ENCODE data around the gene FAAP100. TPM values are rescaled to one million over a fixed set of nuclear protein-coding genes. Genes with fewer than 3 reads are reported as not detected.

FAAP100 gene
- total and polyA plus RNA-seq, 3 donors from 2014 or later, result 17.6 to 45.8 (median 42.6) TPM

DNA sequence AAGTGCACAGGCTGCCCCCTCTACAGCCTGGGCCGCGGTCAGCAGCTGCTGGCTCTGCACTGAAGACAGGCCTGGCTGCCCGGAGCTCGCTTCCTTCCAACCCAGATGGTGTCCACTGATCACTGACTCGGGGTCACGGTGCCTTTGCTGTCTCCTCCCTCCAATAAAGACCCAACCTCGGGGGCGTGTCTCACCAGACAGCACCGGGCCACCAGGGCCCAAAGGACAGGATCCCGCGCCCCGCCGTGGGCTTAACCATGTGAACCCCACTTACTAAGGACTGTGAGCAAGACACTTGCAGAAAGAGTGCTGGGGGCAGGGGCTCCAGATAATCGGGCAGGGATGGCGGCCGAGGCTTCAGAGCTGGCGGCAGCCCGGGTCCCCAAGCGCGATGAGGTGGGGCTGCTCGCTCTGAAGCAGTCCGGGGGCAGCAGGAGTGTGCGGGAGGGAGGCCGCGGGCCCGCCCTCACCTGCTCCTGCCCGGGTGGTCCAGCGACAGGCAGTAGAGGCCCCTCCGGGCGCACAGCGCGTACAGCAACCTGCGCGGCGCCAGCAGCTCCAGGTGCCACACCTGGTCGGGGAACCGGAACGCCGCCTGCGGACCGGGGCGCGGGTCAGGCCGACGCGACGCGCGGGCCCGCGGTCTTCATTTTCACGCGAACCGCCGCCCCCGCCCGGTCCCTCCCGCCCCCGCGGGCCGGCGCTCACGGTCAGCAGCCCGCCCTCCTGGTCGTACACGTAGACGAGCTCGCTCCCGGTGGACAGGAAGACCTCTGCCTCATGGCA, 502 bp downstream of the FAAP100 start:
- 0 to 2% methylated on average over 8 to 54 of the region's 69 CpGs for whole genome bisulfite sequencing, 2 donors
- Histone ChIP-seq H3K27me3 (no peaks in the 10 kb centered on the region), H3K4me1 (peaks cover 20% of the 10 kb centered on the region), H3K27ac (peak overlapping the region; percentile 39 to 78), H3K4me3 (peak overlapping the region; percentile 91 to 94), H3K36me3 (ENCODE audit: low read depth, missing control alignments) (no peaks in the 10 kb centered on the region), H3K9me3 (no peaks in the 10 kb centered on the region)
- DNase-seq, result peak; percentile 43
- TF ChIP-seq, protein P1, sequence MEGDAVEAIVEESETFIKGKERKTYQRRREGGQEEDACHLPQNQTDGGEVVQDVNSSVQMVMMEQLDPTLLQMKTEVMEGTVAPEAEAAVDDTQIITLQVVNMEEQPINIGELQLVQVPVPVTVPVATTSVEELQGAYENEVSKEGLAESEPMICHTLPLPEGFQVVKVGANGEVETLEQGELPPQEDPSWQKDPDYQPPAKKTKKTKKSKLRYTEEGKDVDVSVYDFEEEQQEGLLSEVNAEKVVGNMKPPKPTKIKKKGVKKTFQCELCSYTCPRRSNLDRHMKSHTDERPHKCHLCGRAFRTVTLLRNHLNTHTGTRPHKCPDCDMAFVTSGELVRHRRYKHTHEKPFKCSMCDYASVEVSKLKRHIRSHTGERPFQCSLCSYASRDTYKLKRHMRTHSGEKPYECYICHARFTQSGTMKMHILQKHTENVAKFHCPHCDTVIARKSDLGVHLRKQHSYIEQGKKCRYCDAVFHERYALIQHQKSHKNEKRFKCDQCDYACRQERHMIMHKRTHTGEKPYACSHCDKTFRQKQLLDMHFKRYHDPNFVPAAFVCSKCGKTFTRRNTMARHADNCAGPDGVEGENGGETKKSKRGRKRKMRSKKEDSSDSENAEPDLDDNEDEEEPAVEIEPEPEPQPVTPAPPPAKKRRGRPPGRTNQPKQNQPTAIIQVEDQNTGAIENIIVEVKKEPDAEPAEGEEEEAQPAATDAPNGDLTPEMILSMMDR (IDR thresholded peaks at IDR 0.05), result no peak
- no peak for TF ChIP-seq POLR2A (IDR thresholded peaks at IDR 0.05)
- intact Hi-C loops (cut with DNase I; ENCODE audit: low total_unique reads), result no loop called here

DNA sequence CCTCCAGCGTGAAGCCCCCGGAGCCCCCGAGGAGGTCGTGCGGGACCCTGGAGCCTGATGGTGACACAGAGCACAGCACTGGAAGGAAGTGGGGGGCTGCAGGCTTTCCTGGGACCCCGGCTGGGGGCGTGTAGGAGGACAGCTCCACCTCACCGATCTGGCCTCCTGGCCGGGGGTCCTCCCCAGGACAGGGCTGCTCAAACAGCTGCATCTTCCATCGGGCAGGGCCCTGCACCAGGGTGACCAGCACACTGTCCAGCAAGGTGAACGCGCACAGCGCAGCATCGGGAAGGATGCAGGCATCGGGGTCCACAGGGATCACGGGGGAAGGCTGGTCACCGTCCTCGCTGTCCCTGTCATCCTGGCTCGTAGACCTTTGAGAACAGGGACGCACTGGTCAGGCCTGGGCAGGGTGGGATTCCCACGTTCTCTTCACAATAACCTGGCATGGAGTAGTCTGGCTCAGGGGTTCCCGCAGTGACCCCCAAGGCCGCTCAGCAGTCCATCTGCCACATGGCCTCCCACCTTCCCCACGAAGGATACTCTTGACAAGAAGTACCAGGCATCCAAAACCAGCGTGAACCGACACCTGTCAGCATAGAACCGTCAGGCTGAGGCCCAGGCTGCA, 1.2 kb downstream of the FAAP100 start:
- Histone ChIP-seq H3K27ac (no peak overlapping the region), H3K4me1 (peaks cover 20% of the 10 kb centered on the region), H3K36me3 (ENCODE audit: low read depth, missing control alignments) (no peaks in the 10 kb centered on the region), H3K9me3 (no peaks in the 10 kb centered on the region), H3K4me3 (peak overlapping the region; percentile 91 to 94), H3K27me3 (no peaks in the 10 kb centered on the region)
- no peak for DNase-seq
- intact Hi-C loops (cut with DNase I; ENCODE audit: low total_unique reads), result no loop called here
- TF ChIP-seq POLR2A (IDR thresholded peaks at IDR 0.05), result no peak
- TF ChIP-seq, protein P1 (IDR thresholded peaks at IDR 0.05), result no peak
- 75 to 80% methylated on average over 24 to 27 of the region's 27 CpGs for WGBS, 2 donors

DNA sequence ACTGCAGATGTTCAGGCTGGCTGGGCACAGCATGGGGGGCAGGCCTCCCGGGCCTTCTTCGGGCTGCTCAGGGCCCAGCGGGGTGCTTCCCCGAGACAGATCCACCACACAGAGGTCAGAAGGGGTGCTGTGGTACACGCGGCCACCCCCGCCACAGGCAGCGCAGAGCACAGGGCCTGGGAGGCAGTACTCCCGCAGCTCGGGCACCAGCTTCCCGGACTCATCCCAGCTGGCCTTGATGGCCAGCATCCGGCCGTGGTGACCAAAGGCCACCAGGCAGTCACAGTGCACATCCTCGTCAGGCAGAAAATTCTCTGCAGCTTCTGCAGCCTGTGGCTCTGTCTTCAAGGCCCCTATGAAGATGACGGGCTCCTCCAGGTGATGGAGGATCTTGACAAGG, 1.9 kb downstream of the FAAP100 start:
- 92 to 95% methylated on average over 2 to 15 of the region's 15 CpGs for WGBS, 2 donors
- no peaks in the 10 kb centered on the region for H3K27me3 ChIP-seq
- no peaks in the 10 kb centered on the region for H3K9me3 ChIP-seq
- TF ChIP-seq, protein P1 (IDR thresholded peaks at IDR 0.05), result no peak
- no peak for TF ChIP-seq POLR2A (IDR thresholded peaks at IDR 0.05)
- DNase-seq, result no peak
- H3K4me3 ChIP-seq, result no peak overlapping the region
- peaks cover 20% of the 10 kb centered on the region for H3K4me1 ChIP-seq
- intact Hi-C loops (cut with DNase I; ENCODE audit: low total_unique reads), result no loop called here
- no peak overlapping the region for H3K27ac ChIP-seq
- H3K36me3 ChIP-seq (ENCODE audit: low read depth, missing control alignments), result no peaks in the 10 kb centered on the region

DNA sequence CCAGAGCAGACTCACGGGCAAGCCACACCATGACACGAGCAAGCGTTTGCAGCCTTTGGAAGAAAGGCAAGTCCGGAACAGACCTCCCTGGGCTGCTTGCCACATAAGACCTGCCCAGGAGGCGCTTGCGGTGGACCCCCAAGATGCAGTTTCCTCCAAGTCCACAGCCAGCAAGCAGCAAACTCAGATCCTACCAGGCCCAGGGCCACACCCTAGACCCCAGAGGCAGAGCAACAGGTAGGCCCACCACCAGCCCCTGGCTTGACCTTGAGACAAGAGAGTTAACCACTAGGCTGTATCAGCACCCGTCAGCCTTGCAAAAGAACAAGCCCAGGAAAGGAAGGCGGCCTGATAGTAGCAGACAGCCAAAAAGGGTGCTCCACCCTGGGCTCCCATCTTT, 2.3 kb downstream of the FAAP100 start:
- intact Hi-C loops (cut with DNase I; ENCODE audit: low total_unique reads), result no loop called here
- H3K27ac ChIP-seq, result no peak overlapping the region
- no peak for TF ChIP-seq POLR2A (IDR thresholded peaks at IDR 0.05)
- TF ChIP-seq, protein P1 (IDR thresholded peaks at IDR 0.05), result no peak
- H3K27me3 ChIP-seq, result no peaks in the 10 kb centered on the region
- DNase-seq, result no peak
- peaks cover 20% of the 10 kb centered on the region for H3K4me1 ChIP-seq
- H3K36me3 ChIP-seq (ENCODE audit: low read depth, missing control alignments), result no peaks in the 10 kb centered on the region
- H3K9me3 ChIP-seq, result no peaks in the 10 kb centered on the region
- no peak overlapping the region for H3K4me3 ChIP-seq
- 90 to 98% methylated on average over 6 to 8 of the region's 8 CpGs for WGBS, 2 donors
